ENCODE results near the gene UBXN1.

DNA sequence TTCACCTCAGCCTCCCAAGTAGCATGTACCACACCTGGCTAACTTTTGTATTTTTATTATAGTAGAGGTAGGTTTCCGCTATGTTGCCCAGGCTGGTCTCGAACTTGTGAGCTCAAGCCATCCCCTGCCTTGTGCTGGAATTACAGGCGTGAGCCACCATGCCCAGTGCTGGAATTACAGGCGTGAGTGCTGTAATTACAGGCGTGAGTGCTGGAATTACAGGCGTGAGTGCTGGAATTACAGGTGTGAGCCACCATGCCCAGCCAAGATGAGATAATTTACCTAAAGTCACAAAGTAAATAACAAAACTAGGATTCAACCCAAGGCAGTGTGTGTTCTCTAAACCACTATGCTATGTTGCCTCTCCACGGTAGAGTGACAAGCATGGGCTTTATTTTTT, 3.6 kb upstream of the UBXN1 start:
- TF ChIP-seq, protein P1, sequence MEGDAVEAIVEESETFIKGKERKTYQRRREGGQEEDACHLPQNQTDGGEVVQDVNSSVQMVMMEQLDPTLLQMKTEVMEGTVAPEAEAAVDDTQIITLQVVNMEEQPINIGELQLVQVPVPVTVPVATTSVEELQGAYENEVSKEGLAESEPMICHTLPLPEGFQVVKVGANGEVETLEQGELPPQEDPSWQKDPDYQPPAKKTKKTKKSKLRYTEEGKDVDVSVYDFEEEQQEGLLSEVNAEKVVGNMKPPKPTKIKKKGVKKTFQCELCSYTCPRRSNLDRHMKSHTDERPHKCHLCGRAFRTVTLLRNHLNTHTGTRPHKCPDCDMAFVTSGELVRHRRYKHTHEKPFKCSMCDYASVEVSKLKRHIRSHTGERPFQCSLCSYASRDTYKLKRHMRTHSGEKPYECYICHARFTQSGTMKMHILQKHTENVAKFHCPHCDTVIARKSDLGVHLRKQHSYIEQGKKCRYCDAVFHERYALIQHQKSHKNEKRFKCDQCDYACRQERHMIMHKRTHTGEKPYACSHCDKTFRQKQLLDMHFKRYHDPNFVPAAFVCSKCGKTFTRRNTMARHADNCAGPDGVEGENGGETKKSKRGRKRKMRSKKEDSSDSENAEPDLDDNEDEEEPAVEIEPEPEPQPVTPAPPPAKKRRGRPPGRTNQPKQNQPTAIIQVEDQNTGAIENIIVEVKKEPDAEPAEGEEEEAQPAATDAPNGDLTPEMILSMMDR (conservative IDR thresholded peaks at IDR 0.05 in 1 of 2, IDR thresholded peaks at IDR 0.05 in 1 of 2; ENCODE audit: low read depth in 1 of 2, low read length in 2 of 2) = no peak
- no peak for TF ChIP-seq EZH2 (IDR thresholded peaks at IDR 0.05; ENCODE audit: low read length, missing control alignments)
